HG03521 (cell line): ENCODE measurements around the gene HDAC4.
"Not testable (repeated sequence)": the region's sequence is repeated elsewhere in the genome, so short reads cannot be mapped to it uniquely, and the experiment has no call there.

Source experiments
- ATAC-seq: cut with Tn5 transposase; IDR thresholded peaks from one replicate; pipeline ENCODE4 v1.9.1; 2021; ENCODE audit warnings: mild to moderate bottlenecking, moderate library complexity; ENCODE audit not compliant: unreplicated experiment

HDAC4 gene

GRCh38 chr2:239081622-239082021, 319.2 kb downstream of the HDAC4 start:
- no peak for ATAC-seq

DNA sequence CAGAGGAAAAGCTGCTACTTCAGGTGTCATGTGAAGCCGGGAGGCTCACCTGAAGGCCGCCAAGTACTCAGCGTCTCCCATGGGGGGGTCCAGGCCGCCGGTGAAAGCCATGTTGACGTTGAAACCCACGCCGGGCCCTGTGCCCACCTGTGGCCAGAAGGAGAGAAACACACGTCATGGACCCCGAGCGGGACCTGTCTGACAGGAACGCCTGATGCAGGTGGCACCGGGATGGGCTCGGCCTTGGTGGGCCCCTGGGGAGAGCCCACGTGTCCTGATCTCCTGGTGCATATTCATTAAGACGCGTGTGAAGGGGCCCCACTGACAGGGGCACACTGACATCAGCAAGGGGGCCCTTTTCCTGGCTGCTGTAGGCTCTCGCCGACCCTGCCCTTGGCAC, 319.8 kb downstream of the HDAC4 start:
- ATAC-seq: no peak

GRCh38 chr2:239079671-239080294, 321.0 kb downstream of the HDAC4 start:
- no peak for ATAC-seq

- ATAC-seq: no peak
These were observed 322.5 kb downstream of the HDAC4 start for GRCh38 chr2:239078128-239078924.

DNA sequence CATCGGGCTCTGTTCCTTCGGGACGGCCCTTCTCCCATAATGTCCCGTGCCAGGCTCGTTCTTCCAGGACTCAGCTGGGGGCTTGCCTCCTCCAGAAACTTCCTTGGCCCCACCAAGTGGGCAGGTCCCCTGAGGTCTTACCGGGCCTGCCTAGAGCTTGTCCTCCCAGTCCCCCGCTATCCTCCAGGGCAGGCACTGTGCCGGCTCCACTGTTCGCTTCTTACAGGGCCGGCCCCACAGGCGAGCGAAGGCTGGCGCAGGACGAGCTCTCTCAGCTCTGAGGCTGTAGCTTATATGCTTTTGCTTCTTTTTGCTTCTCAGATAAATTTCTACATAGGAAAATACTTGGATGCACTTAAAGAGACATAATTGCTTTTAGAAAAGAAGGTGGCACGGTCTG, 323.6 kb downstream of the HDAC4 start:
- no peak for ATAC-seq

DNA sequence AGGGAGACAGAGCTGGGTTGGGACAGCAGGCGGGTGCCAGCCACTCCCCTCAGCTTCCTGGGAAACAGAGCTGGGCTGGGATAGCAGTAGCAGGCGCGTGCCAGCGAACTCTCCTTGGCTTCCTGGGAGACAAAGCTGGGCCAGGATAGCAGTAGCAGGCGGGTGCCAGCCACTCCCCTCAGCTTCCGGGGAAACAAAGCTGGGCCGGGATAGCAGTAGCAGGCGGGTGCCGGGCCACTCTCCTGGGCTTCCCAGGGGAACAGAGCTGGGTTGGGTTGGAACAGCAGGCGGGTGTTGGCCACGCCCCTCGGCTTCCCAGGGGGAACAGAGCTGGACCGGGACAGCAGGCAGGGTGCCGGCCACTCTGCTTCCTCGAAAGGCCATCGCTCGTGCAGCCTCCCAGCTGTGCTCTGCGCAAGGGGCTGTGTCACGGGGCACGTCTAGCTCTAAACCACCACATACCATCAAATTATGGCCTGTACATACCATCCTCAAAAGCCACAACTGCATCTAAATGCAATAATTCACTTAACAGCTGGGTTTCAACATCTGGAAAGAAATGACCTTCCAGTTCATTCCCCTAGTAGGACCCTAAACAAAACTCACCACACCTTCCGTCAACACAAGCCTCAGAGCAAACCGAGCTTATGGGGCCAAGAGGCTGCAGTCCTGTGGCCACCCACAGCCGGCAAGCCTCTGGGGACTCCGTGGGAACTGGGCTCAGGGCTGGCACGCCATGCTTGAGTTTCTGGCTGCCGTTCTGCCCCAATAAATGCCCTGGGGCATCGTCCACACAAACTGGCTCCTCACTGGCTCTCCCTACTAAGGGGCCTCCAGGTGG, 324.7 kb downstream of the HDAC4 start:
- ATAC-seq: no peak

DNA sequence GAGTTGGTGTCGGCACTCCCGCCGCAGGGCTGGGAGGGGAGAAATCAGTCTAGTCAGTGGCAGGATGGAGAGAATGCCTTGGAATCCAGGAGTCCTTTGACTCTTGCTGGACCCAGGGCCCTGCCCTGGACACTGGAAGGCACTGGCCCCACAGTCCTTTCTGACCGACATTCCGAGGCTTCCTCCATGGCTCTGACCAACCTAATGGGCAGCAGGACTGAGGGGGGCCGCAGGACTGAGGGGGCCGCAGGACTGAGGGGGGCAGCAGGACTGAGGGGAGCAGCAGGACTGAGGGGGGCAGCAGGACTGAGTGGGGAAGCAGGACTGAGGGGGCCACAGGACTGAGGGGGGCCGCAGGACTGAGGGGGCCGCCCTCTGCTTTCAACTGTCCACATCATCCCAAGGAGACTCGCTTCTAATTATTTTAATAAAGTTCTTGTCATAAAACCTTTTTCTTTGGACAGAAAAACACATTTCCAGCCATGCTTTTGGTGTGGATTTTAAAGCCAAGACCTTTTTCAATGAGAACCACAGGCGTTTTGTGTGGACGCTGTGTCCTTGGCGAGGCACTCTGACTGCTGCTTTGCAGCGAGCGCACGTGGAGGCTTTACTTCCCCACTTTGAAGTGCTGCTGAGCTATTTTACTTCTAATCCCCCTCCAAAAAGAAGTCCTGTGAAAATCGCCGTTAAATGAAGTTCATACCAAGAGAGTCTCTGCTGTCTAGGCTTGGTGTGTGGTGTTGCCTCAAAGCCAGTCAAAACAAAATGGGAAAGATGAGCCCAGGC, 326.9 kb downstream of the HDAC4 start:
- ATAC-seq: no peak

- ATAC-seq: no peak
These were observed 327.6 kb downstream of the HDAC4 start for GRCh38 chr2:239073270-239073669.

GRCh38 chr2:239072786-239073185, 328.0 kb downstream of the HDAC4 start:
- no peak for ATAC-seq

DNA sequence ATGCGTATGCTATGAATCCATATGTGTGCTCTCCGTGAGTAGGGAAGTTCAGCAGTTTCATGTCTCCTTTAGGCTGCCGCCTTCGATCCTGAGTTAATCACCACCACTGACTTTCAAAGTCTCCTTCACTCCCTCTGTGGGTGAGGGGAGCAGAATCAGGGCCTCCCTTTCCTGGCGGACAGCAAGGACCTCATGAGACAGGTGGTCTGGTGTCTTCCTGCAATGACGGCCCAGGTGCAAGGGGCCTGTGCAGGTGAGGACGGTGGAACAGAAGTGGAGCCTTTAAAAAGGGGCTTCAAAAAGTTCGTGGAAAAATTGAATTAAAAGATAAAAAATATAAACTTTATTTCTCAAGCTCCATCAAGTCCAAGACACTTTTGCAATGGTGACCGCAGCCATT, 330.4 kb downstream of the HDAC4 start:
- ATAC-seq: no peak

- not testable (repeated sequence) for ATAC-seq
These were observed 331.2 kb downstream of the HDAC4 start for GRCh38 chr2:239069362-239070333.

GRCh38 chr2:239068411-239068810, 332.4 kb downstream of the HDAC4 start:
- ATAC-seq: no peak

DNA sequence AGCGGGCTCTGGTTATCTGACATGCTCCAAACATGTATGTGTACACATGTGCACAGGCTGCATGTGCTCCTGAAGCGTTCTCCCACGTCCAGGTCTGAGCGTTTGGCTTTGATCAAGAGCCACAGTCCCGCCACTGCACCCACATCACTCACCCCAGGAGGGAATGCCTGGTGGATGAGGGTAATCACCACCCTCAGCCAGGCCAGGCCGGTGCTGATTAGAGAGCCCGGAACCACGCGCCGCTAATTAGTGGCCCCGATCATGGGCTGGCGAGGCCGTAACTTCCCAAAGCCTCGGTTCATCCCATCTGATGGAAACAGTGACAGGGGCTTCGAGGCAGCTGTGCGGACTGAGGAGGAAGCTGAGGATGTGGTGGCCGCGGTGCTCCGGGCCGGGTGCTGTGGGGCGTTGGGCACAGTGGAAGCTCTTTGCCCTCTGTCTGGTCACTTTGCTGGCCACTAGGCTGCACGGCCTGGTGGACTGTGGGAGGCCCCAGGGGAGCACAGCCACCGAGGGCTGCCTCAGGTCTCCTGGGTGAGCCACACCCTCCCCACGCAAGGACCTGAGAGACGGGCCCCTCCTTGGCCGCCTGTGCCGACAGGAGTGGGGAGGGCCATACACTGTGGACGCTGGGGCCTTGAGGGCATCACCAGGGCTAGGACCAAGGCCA, 333.5 kb downstream of the HDAC4 start:
- no peak for ATAC-seq

DNA sequence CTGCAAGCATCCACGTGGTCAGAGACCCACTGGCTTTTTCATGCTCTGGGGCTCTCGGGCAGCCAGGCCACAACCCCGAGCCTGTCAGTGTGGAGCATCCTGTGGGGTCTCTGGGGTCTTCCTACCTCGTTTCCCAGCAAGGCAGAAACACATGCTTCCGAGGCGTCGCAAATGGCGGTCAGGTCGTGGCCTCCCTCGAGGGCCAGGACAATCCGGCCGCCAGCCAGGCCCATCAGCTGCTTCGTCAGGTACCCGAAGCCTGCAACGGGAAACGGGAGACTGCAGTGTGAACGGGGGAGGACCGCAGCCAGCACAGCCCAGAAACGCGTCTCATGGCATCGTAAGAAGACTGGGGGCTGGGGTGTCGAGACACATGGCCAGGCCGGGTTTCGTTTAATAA, 334.2 kb downstream of the HDAC4 start:
- no peak for ATAC-seq

DNA sequence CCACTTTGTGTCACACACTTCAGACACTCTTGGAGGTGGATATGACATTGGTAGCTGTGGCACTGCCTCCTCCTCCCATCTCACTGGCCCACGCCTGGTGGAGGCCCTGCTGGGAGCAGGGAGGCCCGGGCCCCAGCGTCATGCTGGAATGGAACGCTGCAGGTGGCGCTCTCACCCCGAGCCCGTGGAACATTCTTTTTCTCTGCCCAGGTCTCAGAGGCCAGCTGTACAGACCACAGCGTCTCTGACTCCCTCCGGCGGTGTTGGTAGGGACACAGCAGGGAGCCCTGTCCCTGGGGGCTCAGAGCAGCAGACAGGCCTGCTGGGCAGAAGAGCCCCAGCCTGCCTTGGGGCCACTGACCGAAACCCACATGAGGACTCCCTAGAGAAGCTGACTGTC, 334.9 kb downstream of the HDAC4 start:
- no peak for ATAC-seq

DNA sequence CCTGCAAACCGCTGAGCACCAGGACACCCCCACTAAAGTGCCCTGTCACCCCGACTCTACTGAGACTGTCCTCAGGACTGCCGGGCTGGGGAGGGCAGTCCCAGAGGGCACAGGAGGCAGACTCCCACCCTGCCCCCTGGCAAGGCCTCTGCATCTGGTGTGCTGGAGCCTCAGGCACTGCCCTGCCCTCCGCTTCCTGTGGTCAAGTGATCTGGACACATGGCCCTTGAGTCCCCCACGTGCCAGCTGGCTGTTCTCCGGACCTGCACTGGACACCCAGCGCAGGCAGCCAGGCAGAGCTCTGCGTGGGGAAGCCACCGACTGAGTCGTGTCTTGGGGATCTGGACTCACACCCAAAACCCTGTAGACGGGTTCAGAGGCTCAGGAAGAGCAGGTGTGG, 335.3 kb downstream of the HDAC4 start:
- no peak for ATAC-seq

DNA sequence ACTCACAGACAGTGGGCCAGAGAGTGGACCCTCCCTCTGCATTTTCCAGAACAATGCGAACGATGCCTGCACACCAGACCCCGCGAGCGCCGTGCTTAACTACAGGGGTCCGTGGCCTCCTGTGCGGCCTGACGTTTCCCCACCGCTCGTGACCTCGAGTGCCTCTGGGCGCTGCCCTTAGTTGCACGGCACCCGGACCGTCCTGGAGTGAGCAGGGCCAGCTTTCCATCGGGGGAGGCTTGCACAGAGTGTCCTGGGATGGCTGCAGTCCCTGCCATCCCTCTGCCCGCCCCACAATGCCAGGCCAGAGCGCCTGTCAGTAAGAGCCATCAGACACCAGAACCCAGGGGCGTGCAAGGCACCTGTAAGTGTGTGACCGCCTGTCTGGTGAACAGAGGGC, 335.9 kb downstream of the HDAC4 start:
- no peak for ATAC-seq

DNA sequence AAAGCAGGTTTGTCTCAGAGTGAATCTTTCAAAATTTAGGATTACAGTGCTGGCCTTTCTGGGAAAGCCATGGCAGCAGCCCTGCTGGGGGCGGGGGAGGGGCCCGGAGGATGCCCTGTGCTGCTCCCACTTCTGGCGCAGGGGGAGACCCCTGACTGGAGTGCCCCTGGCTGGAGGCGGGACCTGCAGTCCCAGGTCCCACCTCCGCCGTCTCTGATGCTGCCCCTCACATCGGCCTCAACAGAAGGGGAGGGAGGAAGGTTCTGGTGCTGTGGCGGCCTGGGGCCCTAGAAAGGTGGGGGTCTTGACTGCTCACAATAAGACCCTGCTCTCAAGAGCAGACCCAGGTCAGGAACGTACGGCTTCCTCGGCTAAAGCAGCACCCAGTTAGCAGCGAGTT, 336.6 kb downstream of the HDAC4 start:
- no peak for ATAC-seq

DNA sequence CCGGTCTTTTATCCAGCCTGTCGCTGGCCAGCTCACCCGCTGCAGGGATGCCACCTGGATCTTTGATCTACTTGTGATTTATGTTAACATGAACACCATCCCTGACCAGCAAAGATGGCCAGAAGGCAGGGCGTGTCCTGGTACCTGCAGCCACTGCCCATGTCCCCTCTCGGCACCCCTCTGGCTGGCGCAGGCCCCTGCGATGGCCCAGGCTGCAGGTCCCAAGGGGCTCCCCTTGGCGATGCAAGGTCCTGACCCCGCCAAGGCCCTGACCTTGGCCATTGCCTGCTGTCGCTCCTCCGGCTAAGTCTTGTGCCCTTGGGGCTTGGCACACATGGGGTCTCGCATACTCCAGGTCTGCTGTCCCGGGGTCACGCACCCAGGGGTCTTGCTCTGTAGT, 338.1 kb downstream of the HDAC4 start:
- no peak for ATAC-seq
